Parathyroid adenoma (tissue), 2 donors: ENCODE data around the gene RAB38.

Experiments
- H2AFZ ChIP-seq: fragments of 300-600 bp; sonication (generic); one replicate; pipeline ENCODE4 v1.7.0; 2017; ENCODE audit warnings: antibody characterized with exemption, mild to moderate bottlenecking
- H3K27ac ChIP-seq: fragments of 300-600 bp; sonication (generic); one replicate; pipeline ENCODE4 v1.7.0; 2017
- H3K27me3 ChIP-seq: fragments of 300-600 bp; sonication (generic); one replicate; pipeline ENCODE4 v1.7.0; 2017; ENCODE audit warnings: low read length; ENCODE audit not compliant: control insufficient read depth, insufficient read depth
- H3K36me3 ChIP-seq: fragments of 300-600 bp; sonication (generic); one replicate; pipeline ENCODE4 v1.7.0; 2017; ENCODE audit warnings: low read length; ENCODE audit not compliant: control insufficient read depth, insufficient read depth
- H3K4me1 ChIP-seq: fragments of 300-600 bp; sonication (generic); one replicate; pipeline ENCODE4 v1.7.0; 2017; ENCODE audit warnings: control low read depth
- H3K4me2 ChIP-seq: fragments of 300-600 bp; sonication (generic); one replicate; pipeline ENCODE4 v1.7.0; 2017; ENCODE audit warnings: low read length
- H3K4me3 ChIP-seq: fragments of 300-600 bp; sonication (generic); one replicate; pipeline ENCODE4 v1.7.0; 2017; ENCODE audit warnings: low read depth, low read length
- H3K79me2 ChIP-seq: fragments of 300-600 bp; sonication (generic); one replicate; pipeline ENCODE4 v1.7.0; 2017; ENCODE audit warnings: control low read depth
- H3K9ac ChIP-seq: fragments of 300-600 bp; sonication (generic); one replicate; pipeline ENCODE4 v1.7.0; 2017; ENCODE audit warnings: mild to moderate bottlenecking
- H3K9me3 ChIP-seq: fragments of 300-600 bp; sonication (generic); one replicate; pipeline ENCODE4 v1.7.0; 2017; ENCODE audit warnings: low read length; ENCODE audit not compliant: control insufficient read depth
- CTCF ChIP-seq: fragments of 300-600 bp; sonication (generic); IDR thresholded peaks from one replicate; pipeline ENCODE4 v1.7.0; 2017; ENCODE audit warnings: antibody characterized with exemption, mild to moderate bottlenecking
- donor health status: primary hyperparathyroidism.

RAB38 gene

GRCh38 chr11:88173956-88174355 lies 1.3 kb downstream of the RAB38 start:
- Histone ChIP-seq H3K4me1 (no peaks in the 10 kb centered on the region), H3K27ac (no peak overlapping the region), H3K9ac (no peak overlapping the region), H3K4me3 (no peak overlapping the region), H3K9me3 (no peaks in the 10 kb centered on the region), H3K4me2 (no peak overlapping the region), H3K36me3 (no peaks in the 10 kb centered on the region), H2AFZ (no peak overlapping the region), H3K27me3 (no peaks in the 10 kb centered on the region), H3K79me2 (no peaks in the 10 kb centered on the region)
- no peak for TF ChIP-seq CTCF

GRCh38 chr11:88171982-88172381 lies 3.3 kb downstream of the RAB38 start:
- no peaks in the 10 kb centered on the region for H3K9me3 ChIP-seq
- H3K9ac ChIP-seq, result no peak overlapping the region
- no peaks in the 10 kb centered on the region for H3K36me3 ChIP-seq
- H3K27ac ChIP-seq, result no peak overlapping the region
- H3K79me2 ChIP-seq, result no peaks in the 10 kb centered on the region
- H3K4me3 ChIP-seq, result no peak overlapping the region
- no peak for TF ChIP-seq CTCF
- H3K27me3 ChIP-seq, result no peaks in the 10 kb centered on the region
- no peak overlapping the region for H3K4me2 ChIP-seq
- H2AFZ ChIP-seq, result no peak overlapping the region
- H3K4me1 ChIP-seq, result no peaks in the 10 kb centered on the region

GRCh38 chr11:88170673-88171072 lies 4.6 kb downstream of the RAB38 start:
- Histone ChIP-seq H3K27me3 (no peaks in the 10 kb centered on the region), H3K4me3 (no peak overlapping the region), H3K9ac (no peak overlapping the region), H3K4me2 (no peak overlapping the region), H3K79me2 (no peaks in the 10 kb centered on the region), H2AFZ (no peak overlapping the region), H3K4me1 (no peaks in the 10 kb centered on the region), H3K9me3 (no peaks in the 10 kb centered on the region), H3K27ac (no peak overlapping the region), H3K36me3 (no peaks in the 10 kb centered on the region)
- TF ChIP-seq CTCF, result no peak

GRCh38 chr11:88169881-88170280 lies 5.4 kb downstream of the RAB38 start:
- Histone ChIP-seq H3K36me3 (no peaks in the 10 kb centered on the region), H2AFZ (no peak overlapping the region), H3K4me2 (no peak overlapping the region), H3K9ac (no peak overlapping the region), H3K4me1 (no peaks in the 10 kb centered on the region), H3K4me3 (no peak overlapping the region), H3K27ac (no peak overlapping the region), H3K27me3 (no peaks in the 10 kb centered on the region), H3K9me3 (no peaks in the 10 kb centered on the region), H3K79me2 (no peaks in the 10 kb centered on the region)
- TF ChIP-seq CTCF, result no peak

- H3K27me3 ChIP-seq, result no peaks in the 10 kb centered on the region
- H3K4me2 ChIP-seq, result no peak overlapping the region
- no peak overlapping the region for H2AFZ ChIP-seq
- no peaks in the 10 kb centered on the region for H3K4me1 ChIP-seq
- H3K9me3 ChIP-seq, result no peaks in the 10 kb centered on the region
- H3K36me3 ChIP-seq, result no peaks in the 10 kb centered on the region
- H3K79me2 ChIP-seq, result no peaks in the 10 kb centered on the region
- H3K27ac ChIP-seq, result no peak overlapping the region
- TF ChIP-seq CTCF, result no peak
- no peak overlapping the region for H3K9ac ChIP-seq
- H3K4me3 ChIP-seq, result no peak overlapping the region
Observed at GRCh38 chr11:88169471-88169870, 5.8 kb downstream of the RAB38 start.
